Kidney capillary endothelial cell (primary cell): ENCODE data around the gene HOXC13.

Experiments
- DNase-seq: peaks from one replicate; pipeline ENCODE4 v3.0.0-alpha.2; 2018; ENCODE audit warnings: low spot score

The HOXC13 gene

DNA sequence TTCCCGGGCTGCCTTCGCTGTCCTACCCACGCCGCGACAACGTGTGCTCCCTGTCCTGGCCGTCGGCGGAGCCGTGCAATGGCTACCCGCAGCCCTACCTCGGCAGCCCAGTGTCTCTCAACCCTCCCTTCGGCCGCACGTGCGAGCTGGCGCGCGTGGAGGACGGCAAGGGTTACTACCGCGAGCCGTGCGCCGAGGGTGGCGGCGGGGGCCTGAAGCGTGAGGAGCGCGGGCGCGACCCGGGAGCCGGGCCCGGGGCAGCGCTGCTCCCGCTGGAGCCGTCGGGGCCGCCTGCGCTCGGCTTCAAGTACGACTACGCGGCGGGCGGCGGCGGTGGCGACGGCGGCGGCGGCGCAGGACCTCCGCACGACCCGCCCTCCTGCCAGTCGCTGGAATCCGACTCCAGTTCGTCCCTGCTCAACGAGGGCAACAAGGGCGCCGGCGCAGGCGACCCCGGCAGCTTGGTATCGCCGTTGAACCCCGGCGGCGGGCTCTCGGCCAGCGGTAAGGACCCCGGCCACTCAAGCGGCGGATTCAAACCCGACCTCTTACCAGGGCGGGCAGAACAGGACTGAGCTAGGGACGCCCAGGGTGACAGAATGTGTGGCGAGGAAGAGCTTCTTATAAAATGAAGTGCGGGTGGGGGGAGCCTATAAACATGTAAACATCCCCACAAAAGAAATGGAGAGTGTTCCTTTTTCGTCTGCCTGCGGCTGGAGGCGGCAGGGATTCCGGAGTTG is 16.6 kb downstream of the HOXC13 start:
- DNase-seq: no peak

- DNase-seq: no peak
Observed at GRCh38 chr12:53955776-53956250, 17.2 kb downstream of the HOXC13 start.

GRCh38 chr12:53956251-53956887 is 17.7 kb downstream of the HOXC13 start:
- no peak for DNase-seq

- DNase-seq: no peak
Observed at GRCh38 chr12:53956914-53957536, 18.4 kb downstream of the HOXC13 start.

DNA sequence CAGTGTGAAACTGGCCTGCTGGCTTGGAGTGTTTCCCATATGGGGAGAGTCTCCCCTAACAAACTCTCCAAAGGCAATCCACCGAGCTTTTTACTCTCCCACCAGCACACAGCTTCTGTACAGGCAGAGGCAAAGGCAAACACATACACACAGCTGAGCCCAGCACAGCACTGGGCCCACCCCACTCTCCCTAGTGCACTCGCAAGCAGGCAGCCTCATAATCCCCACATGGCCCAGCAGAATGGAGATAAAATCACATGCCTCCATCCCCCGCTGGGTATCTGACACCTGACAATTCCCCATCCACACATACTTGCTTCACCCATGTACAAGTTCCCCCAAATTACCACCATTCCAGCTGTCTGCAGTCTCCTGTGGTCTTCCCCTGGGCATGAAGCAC is 19.5 kb downstream of the HOXC13 start:
- DNase-seq: no peak

- DNase-seq: no peak
Observed at GRCh38 chr12:53959314-53959713, 20.7 kb downstream of the HOXC13 start.

GRCh38 chr12:53960187-53961024 is 21.8 kb downstream of the HOXC13 start:
- DNase-seq: no peak

- DNase-seq: no peak
Observed at GRCh38 chr12:53961025-53961761, 22.6 kb downstream of the HOXC13 start.

GRCh38 chr12:53963005-53963404 is 24.4 kb downstream of the HOXC13 start:
- DNase-seq: no peak

- no peak for DNase-seq
Observed at GRCh38 chr12:53963434-53964314, 25.0 kb downstream of the HOXC13 start.

DNA sequence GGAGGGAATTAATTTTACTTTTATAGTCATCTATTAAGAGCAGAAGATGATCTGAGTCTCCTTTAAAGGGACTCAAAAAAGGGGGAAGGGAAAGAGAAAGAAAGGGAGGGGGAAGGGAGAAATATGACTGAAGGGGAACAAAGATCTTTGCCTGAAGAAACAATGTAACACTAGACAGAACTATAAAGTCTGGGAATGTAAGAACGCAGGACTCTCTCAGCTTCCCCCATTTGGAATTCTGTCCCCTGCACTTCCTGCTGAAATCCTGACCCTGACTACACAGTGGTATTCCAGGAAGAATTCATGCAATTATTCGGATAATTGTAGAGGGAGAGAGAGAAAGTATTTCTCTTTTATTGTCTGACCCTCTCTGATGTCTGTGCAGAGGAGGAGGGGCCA is 25.7 kb downstream of the HOXC13 start:
- no peak for DNase-seq

DNA sequence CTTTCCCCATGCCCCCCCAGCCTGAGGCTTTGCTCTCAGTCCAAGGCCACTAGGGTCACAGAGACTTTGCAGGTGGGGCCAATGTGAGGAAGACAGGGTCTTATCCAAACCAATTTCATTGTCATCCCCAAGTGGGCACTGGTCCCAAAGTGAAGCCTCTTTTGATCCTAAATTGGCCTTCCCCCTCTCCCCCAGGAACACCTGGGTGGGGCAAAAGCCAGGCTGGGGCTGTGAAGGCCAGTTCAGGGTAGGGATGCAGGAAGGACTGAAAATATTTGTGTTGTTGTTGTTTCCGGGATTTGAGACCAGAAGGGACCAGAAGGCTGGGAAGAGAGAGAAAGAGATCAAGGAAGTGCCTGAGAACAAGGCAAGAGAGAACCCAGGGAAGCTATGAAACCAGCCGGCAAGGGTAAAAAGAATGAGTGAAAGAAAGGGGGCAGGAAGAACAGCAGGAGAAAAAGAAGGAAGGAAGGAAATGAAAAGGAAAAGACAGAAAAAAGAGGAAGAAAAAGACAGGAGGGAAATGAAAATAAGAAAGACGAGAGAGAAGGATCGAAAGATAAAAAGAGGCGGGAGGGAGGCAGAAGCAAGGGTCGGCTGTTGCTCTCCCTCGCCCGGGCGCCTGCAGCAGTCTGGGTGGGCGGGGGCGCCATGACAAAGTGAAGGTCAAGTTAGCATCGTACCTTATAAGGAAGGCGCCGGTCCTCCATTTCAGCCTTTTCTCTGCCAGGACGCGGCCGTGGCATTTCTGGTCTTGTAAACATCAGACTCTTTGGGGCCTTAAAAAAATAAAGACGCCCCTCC is 26.9 kb downstream of the HOXC13 start:
- no peak for DNase-seq

DNA sequence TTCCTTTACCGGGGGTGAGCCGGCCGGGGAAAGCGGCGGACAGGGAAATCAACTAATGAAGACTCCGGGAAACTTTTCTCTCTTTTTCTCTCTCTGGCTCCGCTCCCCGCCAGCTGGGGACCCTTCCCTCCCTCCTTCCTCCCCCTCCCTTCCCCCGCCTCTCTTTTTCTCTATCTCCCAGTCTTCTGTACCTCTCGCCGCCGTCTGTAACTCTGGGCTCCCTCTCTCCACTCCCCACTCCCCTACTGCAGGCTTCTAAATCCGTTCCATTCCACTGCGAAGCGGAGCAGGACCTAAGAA is 27.4 kb downstream of the HOXC13 start:
- DNase-seq: no peak

GRCh38 chr12:53966385-53967133 is 27.9 kb downstream of the HOXC13 start:
- no peak for DNase-seq

DNA sequence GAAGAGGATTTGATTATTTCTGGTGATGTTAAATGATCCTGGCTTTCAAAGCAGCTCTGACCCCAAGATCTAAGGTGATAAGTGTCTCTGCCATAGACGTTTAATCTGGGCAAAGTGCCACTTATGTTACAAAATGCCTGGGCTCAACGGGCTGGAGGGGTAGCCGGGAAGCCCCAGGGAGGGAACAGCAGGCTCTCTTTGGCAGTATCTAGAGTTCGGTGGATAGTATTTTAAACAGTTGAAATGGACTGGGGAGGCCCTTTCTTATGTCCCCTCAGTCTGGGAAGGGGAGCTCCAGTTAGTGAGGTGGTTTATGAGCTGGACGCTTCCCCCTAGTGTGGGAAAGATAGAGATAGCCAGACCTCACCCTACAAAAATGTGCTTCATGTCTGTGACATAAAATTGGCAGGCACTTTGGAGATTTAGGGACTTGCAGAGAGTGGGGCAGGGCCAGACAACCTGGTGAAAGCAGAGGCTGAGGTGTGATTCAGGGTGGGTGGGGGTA is 28.8 kb downstream of the HOXC13 start:
- no peak for DNase-seq

DNA sequence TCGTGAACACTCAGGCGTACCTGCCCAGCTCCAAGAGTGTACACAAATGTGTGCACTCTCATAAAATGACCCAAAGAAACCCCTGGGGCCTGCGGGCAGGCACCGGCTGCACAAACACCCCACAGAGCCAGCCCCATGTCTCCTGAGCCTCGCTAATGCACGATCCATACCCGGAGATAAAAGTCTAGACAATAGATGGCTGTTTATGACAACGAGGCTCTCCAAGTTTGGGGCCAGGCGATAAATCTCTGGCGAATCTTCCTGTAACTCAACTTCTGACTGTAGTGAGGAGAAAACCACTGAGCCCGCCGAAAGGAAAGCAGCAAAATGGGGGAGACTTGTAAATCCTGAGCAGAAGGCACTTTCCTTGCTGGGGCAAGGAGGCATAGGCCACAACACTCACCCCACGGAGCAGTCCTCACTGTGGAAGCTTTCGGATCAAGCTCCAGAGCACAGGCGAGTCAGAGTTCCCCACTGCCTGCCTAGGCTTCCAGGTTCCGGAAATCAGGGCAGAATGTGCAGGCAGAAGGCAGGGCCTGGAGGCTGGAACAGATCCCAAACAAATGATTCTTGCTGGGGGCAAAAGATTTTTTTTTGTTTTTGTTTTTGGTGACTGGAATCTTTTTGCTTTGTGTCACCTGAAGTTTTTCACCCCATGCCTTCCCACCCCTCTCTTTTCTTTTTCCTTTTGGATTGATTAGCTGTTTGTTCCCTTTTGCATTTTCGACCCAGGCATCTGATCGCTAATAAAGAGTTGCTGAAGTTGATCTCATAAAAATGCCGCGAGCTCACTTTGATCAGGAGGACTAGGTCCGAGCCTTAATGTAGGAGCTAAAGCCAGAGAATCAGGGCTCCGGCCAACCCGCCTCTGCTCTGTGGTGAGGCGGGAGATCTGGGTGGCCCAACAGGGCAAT is 29.8 kb downstream of the HOXC13 start:
- no peak for DNase-seq

- DNase-seq: no peak
Observed at GRCh38 chr12:53969588-53970259, 31.1 kb downstream of the HOXC13 start.
